ENCODE measurements around the gene PTPRA.
A peak's percentile ranks its signal among the peaks of the same experiment; 100 is the strongest.

Gene PTPRA

DNA sequence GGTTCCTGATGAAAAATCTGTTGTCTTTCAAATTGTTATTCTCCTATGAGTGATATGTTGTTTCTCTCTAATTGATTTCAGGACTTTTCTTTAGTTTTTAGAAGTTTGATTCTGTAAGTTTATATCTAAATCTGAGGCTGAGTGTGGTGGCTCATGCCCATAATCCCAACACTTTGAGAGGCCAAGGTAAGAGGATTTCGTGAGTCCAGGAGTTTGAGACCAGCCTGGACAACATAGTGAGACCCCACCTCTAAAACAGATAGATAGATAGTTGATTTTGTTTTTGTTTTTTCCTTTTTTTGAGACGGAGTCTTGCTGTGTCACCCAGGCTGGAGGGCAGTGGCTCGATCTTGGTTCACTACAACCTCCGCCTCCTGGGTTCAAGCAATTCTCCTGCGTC lies 64.6 kb downstream of the PTPRA start:
- no peak for DNase-seq (ENCODE audit: low spot score)

DNA sequence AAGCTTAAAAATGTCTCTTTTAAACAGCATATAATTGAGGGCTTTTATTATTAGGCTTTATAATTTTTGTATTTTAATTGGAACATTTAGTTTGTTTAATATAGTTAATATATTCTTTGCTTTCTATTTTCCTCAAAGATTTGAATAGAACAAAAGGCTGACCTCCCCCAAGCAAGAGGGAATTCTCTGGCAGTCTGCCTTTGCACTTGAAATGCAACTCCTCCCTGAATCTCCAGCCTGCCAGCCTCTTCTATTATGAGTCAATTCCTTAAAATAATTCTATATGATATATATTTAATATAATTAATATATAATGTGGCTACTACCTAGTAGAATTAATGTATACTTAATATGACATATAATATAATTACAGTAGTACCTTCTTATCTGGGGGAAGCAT lies 69.2 kb downstream of the PTPRA start:
- DNase-seq (ENCODE audit: low spot score), result no peak

DNA sequence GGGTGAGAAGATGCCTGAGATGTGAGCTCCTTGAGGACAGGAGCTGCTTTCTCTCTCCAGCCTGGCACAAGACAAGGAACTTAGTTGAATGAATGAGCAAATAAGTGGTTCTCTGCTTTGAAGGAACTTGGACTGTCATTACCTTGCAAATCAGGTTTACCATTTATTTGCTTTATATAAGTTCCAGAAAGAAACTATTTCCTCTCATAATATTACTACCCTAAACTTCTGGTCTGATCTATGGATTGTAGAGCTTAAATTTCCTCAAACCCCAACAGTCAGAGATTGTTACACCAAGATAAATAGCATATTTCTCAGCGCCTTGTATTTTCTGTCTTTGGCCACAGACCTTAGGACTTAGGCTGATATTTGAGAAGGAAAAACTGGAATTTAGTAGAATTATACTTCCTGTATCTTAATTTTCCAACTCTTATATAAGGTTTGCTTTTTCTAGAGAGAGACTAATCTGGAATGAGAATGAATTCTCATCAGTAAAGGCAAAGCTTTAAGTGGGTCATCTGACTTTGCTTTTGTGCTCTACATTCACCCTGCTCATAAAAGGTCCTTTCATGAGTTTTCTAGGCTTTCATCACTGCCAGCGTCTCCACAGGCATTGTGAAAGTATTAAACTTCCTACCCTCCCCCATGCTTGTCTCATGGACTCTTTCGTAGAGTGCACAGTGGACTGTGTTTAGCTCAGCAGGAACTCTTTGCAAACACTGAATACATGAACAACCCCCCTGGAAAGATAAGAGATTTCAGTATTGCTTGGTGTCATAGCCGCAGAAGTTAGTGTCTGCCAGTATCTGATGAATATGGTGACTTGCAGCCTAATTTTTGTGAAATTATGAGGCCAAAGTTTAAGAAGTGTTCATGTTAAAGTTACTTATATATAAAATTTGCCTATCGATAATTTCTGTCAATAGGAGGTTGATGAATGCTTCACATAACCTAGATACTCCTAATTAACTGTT lies 74.0 kb downstream of the PTPRA start:
- peak; percentile 68 for DNase-seq (ENCODE audit: low spot score)

DNA sequence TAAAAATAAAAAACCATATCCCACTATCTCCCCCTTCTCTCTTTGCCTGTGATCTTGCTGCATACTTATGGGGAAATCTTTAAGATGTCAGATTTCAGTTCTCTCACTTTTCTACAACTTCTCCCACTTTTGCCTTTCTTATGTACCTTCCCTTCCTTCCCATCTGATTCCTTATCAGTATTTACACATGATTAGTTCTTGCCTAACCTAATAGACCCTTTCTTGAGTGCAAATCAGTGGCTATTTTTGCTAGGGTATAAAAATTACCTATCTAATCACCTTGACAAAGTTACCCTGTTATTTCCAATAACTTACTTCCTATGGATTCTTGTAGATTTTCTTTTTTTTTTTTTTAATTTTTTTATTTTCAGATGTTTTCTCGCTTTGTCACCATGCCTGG lies 75.7 kb downstream of the PTPRA start:
- DNase-seq (ENCODE audit: low spot score), result no peak

DNA sequence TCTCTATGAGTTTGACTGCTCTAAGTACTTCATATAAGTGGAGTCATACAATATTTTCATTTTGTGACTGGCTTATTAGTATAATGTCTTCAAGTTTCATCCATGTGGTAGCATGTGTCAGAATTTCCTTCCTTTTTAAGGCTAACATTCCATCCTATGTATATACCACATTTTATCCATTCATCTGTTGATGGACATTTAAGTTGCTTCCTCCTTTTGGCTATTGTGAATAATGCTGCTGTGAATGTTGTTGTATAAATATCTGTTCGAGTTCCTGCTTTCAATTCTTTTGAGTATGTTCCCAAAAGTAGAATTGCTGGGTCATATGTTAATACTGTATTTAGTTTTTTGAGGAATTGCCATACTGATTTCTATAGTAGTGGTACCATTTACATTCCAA lies 79.5 kb downstream of the PTPRA start:
- no peak for DNase-seq (ENCODE audit: low spot score)

DNA sequence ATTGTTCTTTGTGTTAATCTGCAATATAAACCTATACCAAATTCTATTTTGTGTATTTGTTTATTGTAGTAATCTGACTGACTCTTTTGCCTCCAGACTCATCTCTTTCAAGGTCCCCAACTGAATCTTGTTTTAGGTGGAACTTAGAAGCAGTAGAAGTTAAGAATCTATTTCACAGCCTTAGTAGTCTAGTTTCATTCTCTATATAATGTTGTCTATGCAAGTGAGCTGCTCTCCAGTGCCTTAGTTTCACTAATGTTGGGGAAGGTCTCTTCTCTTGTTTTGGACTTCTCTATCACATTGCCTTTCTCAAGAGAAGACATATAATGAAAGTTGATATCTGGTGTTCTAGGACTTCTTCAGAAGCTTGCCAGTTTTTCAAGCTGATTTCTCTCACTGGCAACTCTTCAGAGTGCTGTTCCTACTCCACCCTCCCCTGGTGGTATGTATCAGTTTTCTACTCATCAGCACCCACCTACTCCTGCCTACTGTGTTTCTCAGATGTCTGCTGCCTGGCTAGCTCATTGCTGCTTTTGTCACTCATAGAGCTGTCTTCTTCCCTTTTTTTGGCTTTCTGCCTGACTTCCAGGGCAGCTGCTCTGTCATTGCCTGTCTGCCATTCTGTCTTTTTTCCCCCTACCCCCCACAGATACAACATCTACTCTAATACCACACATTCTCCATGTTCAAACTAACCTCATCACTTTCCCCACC lies 82.1 kb downstream of the PTPRA start:
- DNase-seq (ENCODE audit: low spot score), result no peak

DNA sequence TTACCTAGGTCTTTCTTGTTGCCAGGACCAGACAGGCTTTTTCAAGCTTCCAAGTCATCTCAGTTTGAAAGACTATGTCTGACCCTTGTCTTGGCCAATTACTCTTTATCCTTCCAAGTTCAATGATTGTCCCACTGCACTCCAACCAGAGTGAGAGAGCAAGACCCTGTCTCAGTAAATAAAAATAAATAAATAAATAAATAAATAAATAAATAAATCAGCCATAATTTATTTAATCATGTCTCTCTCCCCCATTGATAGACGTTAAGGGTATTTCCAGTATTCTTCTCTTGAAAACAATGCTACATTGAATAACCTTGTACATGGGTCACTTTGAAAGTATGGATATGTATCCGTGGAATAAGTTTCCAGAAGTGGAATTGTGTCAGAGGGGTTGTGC lies 83.2 kb downstream of the PTPRA start:
- no peak for DNase-seq (ENCODE audit: low spot score)

DNA sequence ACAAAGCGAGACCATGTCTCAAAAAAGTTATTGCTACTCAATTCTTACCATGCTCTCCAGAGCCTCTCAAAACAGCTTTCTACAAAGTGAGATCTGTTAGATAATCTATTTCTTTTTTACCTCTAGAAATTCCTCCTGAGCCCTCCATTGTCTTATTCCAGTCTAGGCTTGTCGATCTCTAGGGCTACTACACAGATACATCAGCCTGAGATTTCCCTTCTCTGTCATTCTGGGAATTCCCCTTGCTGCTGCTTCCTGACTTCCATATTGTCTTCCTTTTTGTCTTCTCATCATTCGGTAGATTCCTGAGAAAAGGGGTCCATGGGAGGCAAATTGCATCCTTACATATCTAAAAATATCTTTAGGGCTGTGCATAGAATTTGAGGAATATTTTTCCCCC lies 94.6 kb downstream of the PTPRA start:
- no peak for DNase-seq (ENCODE audit: low spot score)

DNA sequence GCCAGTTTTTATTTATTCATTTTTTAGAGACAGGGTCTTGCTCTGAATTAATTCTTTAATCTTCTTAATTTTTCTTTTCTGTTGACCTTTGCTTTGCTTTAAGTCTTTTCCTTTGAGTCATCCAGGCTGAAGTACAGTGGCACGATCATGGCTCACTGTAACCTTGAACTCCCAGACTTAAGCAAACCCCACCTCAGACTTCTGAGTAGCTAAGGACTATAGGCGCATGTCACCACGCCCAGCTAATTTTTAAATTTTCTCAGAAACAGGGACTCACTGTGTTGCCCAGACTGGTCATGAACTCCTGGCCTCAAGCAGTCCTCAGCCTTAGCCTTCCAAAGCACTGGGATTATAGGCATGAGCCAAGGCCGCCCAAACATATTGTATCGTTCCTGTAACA lies 98.8 kb downstream of the PTPRA start:
- no peak for DNase-seq (ENCODE audit: low spot score)

DNA sequence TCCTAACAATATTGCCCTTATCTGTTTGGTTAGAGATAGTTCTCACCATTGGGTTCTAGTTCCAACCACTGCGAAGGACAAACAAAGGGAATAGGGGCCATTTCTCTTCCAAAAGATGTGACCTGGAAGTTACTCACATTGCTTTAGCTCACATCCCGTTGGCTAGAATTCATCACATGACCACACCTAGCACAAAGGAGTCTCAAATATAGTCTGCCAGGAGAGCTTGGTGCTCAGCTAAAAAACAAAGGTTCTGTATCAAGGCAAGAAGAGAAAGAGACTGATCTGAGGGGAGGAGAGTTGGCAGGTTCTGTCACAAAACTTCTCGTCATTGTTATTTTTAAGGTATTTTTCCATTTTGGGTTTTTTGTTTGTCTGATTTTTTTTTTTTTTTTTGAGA lies 100.3 kb downstream of the PTPRA start:
- DNase-seq (ENCODE audit: low spot score), result no peak

DNA sequence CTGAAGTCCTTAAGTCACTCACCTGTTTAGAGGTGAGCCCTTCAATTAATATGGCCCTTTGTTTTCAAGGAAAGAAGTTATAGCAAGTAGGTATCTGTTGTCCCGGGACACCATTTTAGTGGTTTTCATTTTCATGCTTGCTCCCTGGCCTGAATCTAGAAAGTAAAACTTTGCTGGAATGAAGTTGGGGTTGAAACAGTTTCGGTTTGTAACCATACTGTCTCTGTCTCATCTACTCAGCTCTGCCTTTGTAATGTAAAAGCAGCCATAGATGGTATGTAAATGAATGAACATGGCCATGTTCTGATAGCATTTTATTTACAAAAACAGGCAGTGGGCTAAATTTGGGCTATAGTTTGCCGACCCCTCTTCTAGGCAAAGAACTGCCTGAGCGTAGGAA lies 105.2 kb downstream of the PTPRA start:
- no peak for DNase-seq (ENCODE audit: low spot score)

DNA sequence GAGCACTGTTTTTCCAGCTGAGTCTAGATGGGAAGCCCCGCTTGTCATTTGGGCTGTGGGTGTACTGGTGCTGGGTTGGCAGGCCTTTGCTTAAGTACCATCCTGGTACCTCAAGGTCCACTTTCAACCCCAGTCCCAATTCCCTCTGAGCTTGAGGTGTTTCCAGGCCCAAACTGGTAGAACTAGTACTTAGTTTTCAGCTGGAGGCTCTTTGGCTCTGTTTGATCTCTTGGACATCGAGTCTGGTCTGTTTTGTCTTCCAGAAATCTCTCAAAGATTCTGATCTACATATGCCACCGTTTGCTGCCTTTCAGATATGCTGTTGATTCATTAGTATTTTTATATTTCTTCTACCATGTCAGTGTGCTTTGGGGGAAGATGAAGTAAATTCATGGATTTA lies 108.4 kb downstream of the PTPRA start:
- DNase-seq (ENCODE audit: low spot score), result no peak

DNA sequence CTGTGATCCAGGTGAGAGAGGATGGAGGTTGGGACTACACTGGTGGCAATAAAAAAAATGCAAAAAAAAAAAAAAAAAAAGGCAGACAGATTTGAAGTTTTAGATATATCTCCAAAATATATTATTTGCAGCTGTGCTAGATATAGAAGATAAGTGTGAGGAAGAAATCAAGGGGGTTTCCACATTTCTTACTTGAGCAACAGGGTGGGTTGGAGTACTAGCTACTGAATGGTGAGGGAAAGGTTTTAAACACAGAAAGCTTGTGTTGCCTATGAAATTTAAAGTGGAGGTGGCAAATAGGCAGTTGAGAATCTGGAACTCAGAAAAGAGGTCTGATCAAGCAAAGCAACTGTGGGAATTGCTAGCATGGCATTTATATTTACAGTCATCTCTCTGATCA lies 110.2 kb downstream of the PTPRA start:
- no peak for DNase-seq (ENCODE audit: low spot score)

DNA sequence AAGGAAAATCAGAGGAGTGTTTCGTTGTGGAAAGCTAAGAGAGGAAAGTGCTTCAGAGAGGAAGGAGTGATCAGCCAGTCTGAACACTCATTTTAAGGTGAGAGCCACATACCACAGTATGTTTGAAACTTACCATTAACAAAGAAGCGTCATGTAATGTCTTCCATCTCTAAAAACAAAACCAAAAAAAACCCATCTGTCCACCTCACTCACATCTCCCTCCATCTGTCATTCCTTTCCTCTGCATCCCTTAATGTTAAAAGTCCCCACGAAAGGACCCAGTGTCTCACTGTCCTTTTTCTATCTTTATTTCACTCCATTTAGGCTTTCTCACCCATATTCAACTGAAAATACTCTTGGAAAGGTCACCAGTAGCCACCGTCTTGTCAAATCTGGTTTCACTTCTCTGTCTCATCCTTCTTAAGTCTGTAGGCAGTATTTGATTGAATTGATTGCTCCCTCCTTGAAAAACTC lies 110.8 kb downstream of the PTPRA start:
- no peak for DNase-seq (ENCODE audit: low spot score)

DNA sequence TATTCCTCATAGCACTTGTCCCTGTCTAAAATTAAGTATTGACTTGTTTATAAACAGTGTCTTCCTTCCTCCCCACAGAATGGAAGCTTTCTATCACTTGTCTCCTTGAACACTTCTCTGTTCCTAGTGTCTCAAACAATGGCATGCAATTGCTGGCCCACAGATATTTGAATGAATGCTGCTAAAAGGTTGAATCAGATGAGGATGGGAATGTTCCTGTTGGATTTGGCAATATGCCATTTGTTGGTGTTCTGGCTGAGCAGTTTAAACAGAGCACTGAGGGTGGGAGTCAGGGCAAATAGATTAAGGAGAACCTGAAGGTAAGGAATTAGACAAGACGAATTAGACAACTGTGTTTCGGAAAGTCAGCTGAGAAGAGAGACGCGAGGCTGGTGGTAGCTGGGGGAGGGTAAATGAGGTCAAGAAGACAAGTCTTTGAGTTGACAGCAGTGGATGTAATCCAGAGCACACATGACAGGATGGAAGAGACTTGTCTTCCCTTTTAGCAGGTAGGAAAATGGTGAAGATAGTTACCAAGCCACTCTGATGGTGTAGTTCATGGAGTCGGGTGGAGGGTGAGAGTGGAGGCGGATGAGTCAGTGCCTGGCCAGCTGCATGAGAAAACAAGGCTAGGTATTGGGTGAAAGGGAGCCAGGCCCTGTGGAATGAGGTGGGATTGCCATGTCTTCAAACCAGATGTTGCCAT lies 111.8 kb downstream of the PTPRA start:
- no peak for DNase-seq (ENCODE audit: low spot score)

DNA sequence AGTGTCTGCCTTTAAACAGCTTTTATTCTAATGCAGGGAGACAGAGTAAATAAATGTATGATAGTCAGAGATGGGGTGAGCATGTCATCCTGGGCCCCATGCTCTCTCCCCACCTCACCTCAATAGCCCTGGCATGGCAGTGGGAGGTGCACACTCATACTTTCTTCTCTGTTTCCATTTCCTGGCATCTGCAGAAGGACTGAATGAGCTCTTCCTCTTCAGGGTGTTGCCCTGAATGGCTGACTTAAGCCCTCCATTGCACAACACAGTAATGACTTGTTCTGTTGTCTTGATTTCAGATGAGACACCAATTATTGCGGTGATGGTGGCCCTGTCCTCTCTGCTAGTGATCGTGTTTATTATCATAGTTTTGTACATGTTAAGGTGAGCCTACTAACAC lies 113.2 kb downstream of the PTPRA start:
- DNase-seq (ENCODE audit: low spot score), result no peak

DNA sequence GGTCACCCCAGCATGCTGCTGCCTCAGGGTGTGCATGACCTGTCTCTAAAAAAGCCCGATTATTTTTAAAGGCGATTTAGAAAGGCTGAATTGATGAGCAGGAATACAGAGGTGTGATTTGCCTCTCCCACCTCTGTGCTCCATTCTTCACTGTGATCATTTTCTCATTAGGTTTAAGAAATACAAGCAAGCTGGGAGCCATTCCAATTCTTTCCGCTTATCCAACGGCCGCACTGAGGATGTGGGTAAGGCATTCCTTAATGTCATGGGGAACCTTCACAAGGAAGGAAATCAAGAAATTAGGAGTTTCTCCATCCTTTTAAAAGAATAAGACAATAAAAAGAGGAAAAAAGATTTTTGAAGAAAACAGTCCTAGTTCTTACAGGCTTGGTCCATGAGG lies 114.6 kb downstream of the PTPRA start:
- no peak for DNase-seq (ENCODE audit: low spot score)

DNA sequence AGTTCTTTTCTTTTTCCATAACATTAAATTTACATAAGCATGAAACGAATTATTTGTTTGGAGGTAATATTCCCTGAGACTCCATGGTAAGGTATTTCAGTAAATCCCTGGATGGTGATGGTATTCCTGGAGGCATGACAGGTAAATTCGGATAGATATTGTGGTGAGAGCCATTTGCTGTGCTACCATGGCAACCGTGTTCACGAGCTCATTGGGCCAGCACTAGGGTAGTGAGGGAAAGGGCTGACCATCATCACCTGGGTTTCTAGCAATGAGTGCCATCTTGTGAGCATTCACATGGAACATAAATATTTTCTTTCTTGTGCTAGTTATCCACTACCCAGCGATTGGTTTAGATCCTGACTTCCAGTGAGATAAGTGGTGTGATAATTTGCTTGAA lies 118.3 kb downstream of the PTPRA start:
- DNase-seq (ENCODE audit: low spot score), result no peak

DNA sequence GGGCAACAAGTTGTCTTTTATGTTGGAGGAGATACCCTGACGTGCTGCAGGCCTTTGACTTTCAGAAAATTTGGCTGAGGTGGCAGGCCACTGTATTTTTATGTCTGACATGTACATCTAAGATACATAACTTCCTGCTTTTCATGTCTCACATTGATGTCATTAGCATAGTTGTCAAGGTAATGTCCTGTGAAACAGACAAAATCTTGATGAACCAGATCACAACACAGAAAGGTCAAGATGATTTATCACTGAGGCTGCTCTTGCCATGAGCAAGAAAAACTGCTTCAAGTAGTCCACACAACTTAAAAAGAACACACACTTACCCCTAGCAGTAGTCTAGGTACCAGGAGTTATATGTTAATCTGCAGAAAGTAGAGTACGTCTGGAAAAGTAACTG lies 120.0 kb downstream of the PTPRA start:
- no peak for DNase-seq (ENCODE audit: low spot score)

DNA sequence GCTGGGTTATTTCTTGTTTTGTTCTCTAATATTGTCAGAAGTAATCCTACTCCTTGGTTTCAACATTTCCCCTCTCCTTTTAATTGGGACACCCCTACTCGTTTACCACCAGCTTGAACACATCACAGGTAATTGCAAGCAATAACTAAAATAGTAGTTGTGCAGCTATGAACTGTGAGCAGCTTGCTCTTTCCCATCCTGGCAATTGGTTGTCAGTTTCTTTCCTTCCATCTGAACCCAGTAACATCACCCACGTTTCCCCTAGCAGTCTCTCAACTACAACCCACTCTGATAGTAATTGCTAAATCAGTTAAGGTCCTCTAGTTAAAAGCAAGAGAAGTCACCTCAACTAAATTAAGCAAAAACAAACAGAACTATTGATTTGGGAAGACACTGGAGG lies 122.5 kb downstream of the PTPRA start:
- DNase-seq (ENCODE audit: low spot score), result no peak

DNA sequence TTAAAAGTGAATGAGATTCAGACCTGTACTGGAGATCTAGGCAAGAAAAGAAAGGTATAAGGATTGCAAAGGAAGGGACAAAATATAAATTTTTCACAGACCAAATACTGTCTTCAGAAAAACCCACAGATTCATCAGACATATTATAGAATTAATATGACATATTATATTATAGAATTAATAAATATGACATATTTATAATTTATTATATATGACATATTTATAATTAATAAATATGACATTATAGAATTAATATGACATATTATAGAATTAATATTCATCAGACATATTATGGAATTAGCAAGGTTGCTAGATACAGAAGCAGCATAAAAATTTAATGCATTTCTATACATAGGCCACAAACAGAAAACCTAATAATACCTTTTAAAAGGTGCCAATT lies 125.4 kb downstream of the PTPRA start:
- DNase-seq (ENCODE audit: low spot score), result no peak

DNA sequence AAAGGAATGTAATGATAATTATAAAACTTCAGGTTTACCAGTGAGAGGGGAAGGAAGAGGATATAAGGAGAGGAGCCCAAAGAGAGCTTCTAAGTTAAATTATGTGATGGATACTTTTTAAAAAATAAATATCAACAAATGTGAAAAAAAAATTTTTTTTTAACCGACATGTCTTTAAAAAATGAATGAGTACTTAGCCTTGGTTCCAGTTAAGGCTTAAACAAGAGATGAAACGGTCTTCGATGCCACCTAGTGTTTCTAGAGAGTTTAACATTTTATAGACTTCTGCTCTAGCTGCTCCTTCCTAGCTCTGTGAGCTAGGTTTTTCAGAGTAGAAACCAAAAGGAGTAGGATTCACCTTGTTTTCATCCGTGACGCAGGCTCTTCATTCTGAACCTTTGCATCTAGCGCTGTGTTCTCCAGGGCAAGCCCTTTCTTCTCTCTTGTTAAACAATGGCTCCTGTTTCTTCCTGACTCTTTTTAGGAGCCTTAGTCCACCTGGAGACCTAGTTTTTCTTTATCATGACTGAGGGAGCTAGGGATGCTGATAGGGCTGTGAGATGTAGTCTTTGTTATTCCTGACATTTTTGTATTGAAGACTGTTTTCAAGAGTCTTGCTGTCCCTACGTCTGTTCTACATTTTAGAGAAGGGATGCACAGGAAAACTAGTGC lies 127.7 kb downstream of the PTPRA start:
- DNase-seq (ENCODE audit: low spot score), result no peak
